HEK293 (cell line): Measurements from ENCODE around the gene OR5K2.

Experiments used
- CTCF ChIA-PET: fragments of 350-600 bp; formaldehyde crosslinking; extraction: SDS; loops from one replicate; lab custom pipeline; 2021; ENCODE audit warnings: antibody characterized with exemption; lab: Yijun Ruan, JAX
- POLR2A ChIA-PET: fragments of 300-600 bp; formaldehyde crosslinking; extraction: SDS; loops from one replicate; lab custom pipeline; 2020; ENCODE audit warnings: antibody characterized with exemption, inconsistent platforms; lab: Yijun Ruan, JAX
- H3K27ac ChIP-seq: fragments of 200-500 bp; sonication (Bioruptor generic); 2 replicates; pipeline ENCODE4 v1.5.1; 2014; ENCODE audit warnings: low read depth, low read length, control low read depth, inconsistent platforms; ENCODE audit errors: extremely low read depth
- H3K36me3 ChIP-seq, 2 experiments: fragments of 200-500 bp in 1 of 2; sonication (Bioruptor generic) in 1 of 2; 1 replicate in 1 of 2; 2 replicates in 1 of 2; pipeline ENCODE4 v1.5.1; 2014 to 2017; ENCODE audit warnings: inconsistent platforms in 2 of 2, low read length in 2 of 2; ENCODE audit not compliant: control insufficient read depth in 2 of 2, insufficient read depth in 1 of 2
- H3K4me1 ChIP-seq: fragments of 200-500 bp; sonication (Bioruptor generic); 2 replicates; pipeline ENCODE4 v1.5.1; 2014; ENCODE audit warnings: mild to moderate bottlenecking, low read length, inconsistent platforms; ENCODE audit not compliant: control insufficient read depth, insufficient read depth
- H3K4me3 ChIP-seq: 2 replicates; pipeline ENCODE4 v1.5.1; 2011; ENCODE audit warnings: low read depth, mild to moderate bottlenecking, control low read depth, low read length, moderate library complexity
- H3K9me3 ChIP-seq: fragments of 200-500 bp; sonication (Bioruptor generic); 2 replicates; pipeline ENCODE4 v1.5.1; 2014; ENCODE audit warnings: low read depth, low read length, inconsistent platforms; ENCODE audit not compliant: control insufficient read depth, insufficient read depth
- BCL11B ChIP-seq: fragments of 450-650 bp; formaldehyde crosslinking; IDR thresholded peaks from 2 replicates; pipeline ENCODE4 v1.5.1; 2016; ENCODE audit warnings: low read depth, missing biosample characterization, missing genetic modification characterization
- GLIS1 ChIP-seq: fragments of 450-650 bp; formaldehyde crosslinking; IDR thresholded peaks from 2 replicates; pipeline ENCODE4 v1.5.1; 2016; ENCODE audit warnings: missing biosample characterization, missing genetic modification characterization
- IKZF3 ChIP-seq: fragments of 450-650 bp; IDR thresholded peaks from 2 replicates; pipeline ENCODE4 v1.5.0; 2018; ENCODE audit warnings: missing biosample characterization, mild to moderate bottlenecking, missing genetic modification characterization, moderate library complexity
- KLF1 ChIP-seq: fragments of 450-650 bp; formaldehyde crosslinking; IDR thresholded peaks from 2 replicates; pipeline ENCODE4 v1.5.1; 2016; ENCODE audit warnings: missing biosample characterization, missing genetic modification characterization
- KLF17 ChIP-seq: fragments of 450-650 bp; formaldehyde crosslinking; IDR thresholded peaks from 2 replicates; pipeline ENCODE4 v1.5.1; 2016; ENCODE audit warnings: missing biosample characterization, missing genetic modification characterization
- PRDM4 ChIP-seq: fragments of 450-650 bp; formaldehyde crosslinking; IDR thresholded peaks from 2 replicates; pipeline ENCODE4 v1.5.1; 2017; ENCODE audit warnings: missing biosample characterization, missing genetic modification characterization
- ZBTB21 ChIP-seq: fragments of 450-650 bp; formaldehyde crosslinking; IDR thresholded peaks from 2 replicates; pipeline ENCODE4 v1.5.1; 2017; ENCODE audit warnings: missing biosample characterization, missing genetic modification characterization
- ZNF174 ChIP-seq: fragments of 450-650 bp; formaldehyde crosslinking; IDR thresholded peaks from 2 replicates; pipeline ENCODE4 v1.5.0; 2017; ENCODE audit warnings: missing biosample characterization, mild to moderate bottlenecking, missing genetic modification characterization
- ZNF19 ChIP-seq: fragments of 450-650 bp; formaldehyde crosslinking; IDR thresholded peaks from 2 replicates; pipeline ENCODE4; 2016; ENCODE audit warnings: missing biosample characterization, missing genetic modification characterization, low read depth
- ZNF37A ChIP-seq: fragments of 450-650 bp; IDR thresholded peaks from 2 replicates; pipeline ENCODE4 v1.5.1; 2018; ENCODE audit warnings: missing biosample characterization, missing genetic modification characterization
- ZNF391 ChIP-seq: fragments of 450-650 bp; formaldehyde crosslinking; IDR thresholded peaks from 2 replicates; pipeline ENCODE4 v1.5.1; 2016; ENCODE audit warnings: low read depth, missing biosample characterization, missing genetic modification characterization, borderline replicate concordance
- ZNF544 ChIP-seq: fragments of 450-650 bp; formaldehyde crosslinking; IDR thresholded peaks from 2 replicates; pipeline ENCODE4 v1.5.0; 2017; ENCODE audit warnings: missing biosample characterization, missing genetic modification characterization
- ZNF555 ChIP-seq: fragments of 450-650 bp; formaldehyde crosslinking; conservative IDR thresholded peaks from 2 replicates; pipeline ENCODE4 v1.5.1; 2017; ENCODE audit warnings: missing biosample characterization, mild to moderate bottlenecking, missing genetic modification characterization, inconsistent platforms
- ZNF596 ChIP-seq: fragments of 450-650 bp; IDR thresholded peaks from 2 replicates; pipeline ENCODE4 v1.5.0; 2018; ENCODE audit warnings: missing biosample characterization, mild to moderate bottlenecking, missing genetic modification characterization, moderate library complexity
- ZNF701 ChIP-seq: fragments of 450-650 bp; formaldehyde crosslinking; IDR thresholded peaks from 2 replicates; pipeline ENCODE4 v1.5.1; 2016; ENCODE audit warnings: missing biosample characterization, missing genetic modification characterization
- ZNF76 ChIP-seq: fragments of 450-650 bp; formaldehyde crosslinking; IDR thresholded peaks from 2 replicates; pipeline ENCODE4; 2016; ENCODE audit warnings: low read depth, missing biosample characterization, missing genetic modification characterization, borderline replicate concordance
- TF ChIP-seq, protein P1 (sequence below): fragments of 450-650 bp; formaldehyde crosslinking; IDR thresholded peaks from 2 replicates; pipeline ENCODE4 v1.5.1; 2016; ENCODE audit warnings: missing biosample characterization, missing genetic modification characterization, low read depth
- TF ChIP-seq, protein P2 (sequence below): fragments of 450-650 bp; formaldehyde crosslinking; IDR thresholded peaks from 2 replicates; pipeline ENCODE4 v1.5.1; 2016; ENCODE audit warnings: missing biosample characterization, missing genetic modification characterization
- TF ChIP-seq, protein P3 (sequence below): fragments of 450-650 bp; formaldehyde crosslinking; IDR thresholded peaks from 2 replicates; pipeline ENCODE4 v1.5.1; 2016; ENCODE audit warnings: missing biosample characterization, missing genetic modification characterization

OR5K2 gene

GRCh38 chr3:98454929-98455328, 42.6 kb upstream of the OR5K2 start (continued):
- TF ChIP-seq, protein P1, sequence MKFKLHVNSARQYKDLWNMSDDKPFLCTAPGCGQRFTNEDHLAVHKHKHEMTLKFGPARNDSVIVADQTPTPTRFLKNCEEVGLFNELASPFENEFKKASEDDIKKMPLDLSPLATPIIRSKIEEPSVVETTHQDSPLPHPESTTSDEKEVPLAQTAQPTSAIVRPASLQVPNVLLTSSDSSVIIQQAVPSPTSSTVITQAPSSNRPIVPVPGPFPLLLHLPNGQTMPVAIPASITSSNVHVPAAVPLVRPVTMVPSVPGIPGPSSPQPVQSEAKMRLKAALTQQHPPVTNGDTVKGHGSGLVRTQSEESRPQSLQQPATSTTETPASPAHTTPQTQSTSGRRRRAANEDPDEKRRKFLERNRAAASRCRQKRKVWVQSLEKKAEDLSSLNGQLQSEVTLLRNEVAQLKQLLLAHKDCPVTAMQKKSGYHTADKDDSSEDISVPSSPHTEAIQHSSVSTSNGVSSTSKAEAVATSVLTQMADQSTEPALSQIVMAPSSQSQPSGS (tag by site-specific recombination): no peak

- TF ChIP-seq KLF17 (no peak), ZBTB21 (tag by site-specific recombination) (no peak), ZNF174 (tag by site-specific recombination) (no peak), ZNF76 (tag by site-specific recombination) (no peak), ZNF555 (tag by site-specific recombination) (no peak), ZNF37A (no peak), IKZF3 (tag by site-specific recombination) (no peak), KLF1 (tag by site-specific recombination) (no peak), ZNF544 (tag by site-specific recombination) (no peak), GLIS1 (tag by site-specific recombination) (no peak), PRDM4 (tag by site-specific recombination) (no peak), ZNF391 (no peak), ZNF596 (tag by site-specific recombination) (no peak), ZNF701 (tag by site-specific recombination) (no peak), BCL11B (tag by site-specific recombination) (no peak), ZNF19 (tag by site-specific recombination) (no peak)
- TF ChIP-seq, protein P2, sequence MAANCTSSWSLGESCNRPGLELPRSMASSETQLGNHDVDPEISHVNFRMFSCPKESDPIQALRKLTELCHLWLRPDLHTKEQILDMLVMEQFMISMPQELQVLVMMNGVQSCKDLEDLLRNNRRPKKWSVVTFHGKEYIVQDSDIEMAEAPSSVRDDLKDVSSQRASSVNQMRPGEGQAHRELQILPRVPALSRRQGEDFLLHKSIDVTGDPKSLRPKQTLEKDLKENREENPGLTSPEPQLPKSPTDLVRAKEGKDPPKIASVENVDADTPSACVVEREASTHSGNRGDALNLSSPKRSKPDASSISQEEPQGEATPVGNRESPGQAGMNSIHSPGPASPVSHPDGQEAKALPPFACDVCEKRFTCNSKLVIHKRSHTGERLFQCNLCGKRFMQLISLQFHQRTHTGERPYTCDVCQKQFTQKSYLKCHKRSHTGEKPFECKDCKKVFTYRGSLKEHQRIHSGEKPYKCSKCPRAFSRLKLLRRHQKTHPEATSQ (tag by site-specific recombination): no peak
- TF ChIP-seq, protein P3, sequence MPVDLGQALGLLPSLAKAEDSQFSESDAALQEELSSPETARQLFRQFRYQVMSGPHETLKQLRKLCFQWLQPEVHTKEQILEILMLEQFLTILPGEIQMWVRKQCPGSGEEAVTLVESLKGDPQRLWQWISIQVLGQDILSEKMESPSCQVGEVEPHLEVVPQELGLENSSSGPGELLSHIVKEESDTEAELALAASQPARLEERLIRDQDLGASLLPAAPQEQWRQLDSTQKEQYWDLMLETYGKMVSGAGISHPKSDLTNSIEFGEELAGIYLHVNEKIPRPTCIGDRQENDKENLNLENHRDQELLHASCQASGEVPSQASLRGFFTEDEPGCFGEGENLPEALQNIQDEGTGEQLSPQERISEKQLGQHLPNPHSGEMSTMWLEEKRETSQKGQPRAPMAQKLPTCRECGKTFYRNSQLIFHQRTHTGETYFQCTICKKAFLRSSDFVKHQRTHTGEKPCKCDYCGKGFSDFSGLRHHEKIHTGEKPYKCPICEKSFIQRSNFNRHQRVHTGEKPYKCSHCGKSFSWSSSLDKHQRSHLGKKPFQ (tag by site-specific recombination): no peak
- TF ChIP-seq, all 188 proteins: peak for 0
- Histone ChIP-seq H3K4me1 (no peaks in the 10 kb centered on the region), H3K36me3 (no peaks in the 10 kb centered on the region), H3K27ac (no peak overlapping the region), H3K4me3 (no peak overlapping the region), H3K9me3 (no peaks in the 10 kb centered on the region)
- POLR2A ChIA-PET: no interaction called here
- CTCF ChIA-PET: no interaction called here
Measured at GRCh38 chr3:98457543-98457942, 39.9 kb upstream of the OR5K2 start.
